GM12878 (cell line): ENCODE results near the gene UAP1. TPM values are rescaled to one million over a fixed set of nuclear protein-coding genes. Genes with fewer than 3 reads are reported as not detected.

ENCODE experiments used
- ATAC-seq: fragments of 200-7000 bp; cut with Tn5 transposase; 3 replicates; pipeline ENCODE4 v1.9.1; 2020; ENCODE audit warnings: mild to moderate bottlenecking, moderate library complexity
- BruUV-seq: library from RNA; stranded (reverse); fragments of 400-500 nt; replicated peaks from 2 replicates; lab custom pipeline; 2021; lab: Mats Ljungman, UMichigan
- CTCF ChIA-PET: fragments of 300-600 bp; sonication (Branson Sonifier 250); formaldehyde crosslinking; extraction: SDS; loops from one replicate; lab custom pipeline; 2021; ENCODE audit warnings: inconsistent platforms; lab: Yijun Ruan, JAX
- POLR2A ChIA-PET: fragments of 350-600 bp; formaldehyde crosslinking; extraction: SDS; loops from one replicate; lab custom pipeline; 2021; ENCODE audit warnings: inconsistent platforms; lab: Charles Lee
- RAD21 ChIA-PET: fragments of 300-600 bp; sonication (Branson Sonifier 250); formaldehyde crosslinking; loops from one replicate; lab custom pipeline; 2023; ENCODE audit warnings: antibody characterized with exemption; ENCODE audit not compliant: unreplicated experiment; lab: Charles Lee
- SMC1A ChIA-PET: fragments of 300-600 bp; sonication (Branson Sonifier 250); formaldehyde crosslinking; loops from one replicate; lab custom pipeline; 2023; ENCODE audit not compliant: unreplicated experiment, uncharacterized antibody; lab: Charles Lee
- DNase-seq: peaks from one replicate; pipeline ENCODE4 v3.0.0-alpha.2; 2011; ENCODE audit warnings: low read depth, low spot score
- FAIRE-seq: peaks from 3 replicates; lab custom pipeline; 2011; peaks lifted over from hg19 to GRCh38; lab: Jason Lieb, UNC
- H2AFZ ChIP-seq: 2 replicates; pipeline ENCODE4 v1.6.0; 2011; ENCODE audit warnings: low read depth, low read length, control low read depth; ENCODE audit not compliant: control insufficient read depth
- H3K27ac ChIP-seq: 2 replicates; pipeline ENCODE4 v1.5.1; 2011; ENCODE audit warnings: control low read depth; ENCODE audit not compliant: control insufficient read depth, insufficient read depth
- H3K27me3 ChIP-seq, 2 experiments: replicated peaks in 1 of 2; 2 replicates each; pipeline versions ENCODE4 v1.6.0 to v1.6.1; 2011; ENCODE audit warnings: low read length in 1 of 2; ENCODE audit not compliant: control insufficient read depth in 2 of 2, insufficient read depth in 2 of 2
- H3K36me3 ChIP-seq, 2 experiments: 2 replicates each; pipeline ENCODE4 v1.5.1; 2011; ENCODE audit warnings: low read length in 1 of 2; ENCODE audit not compliant: control insufficient read depth in 2 of 2, insufficient read depth in 2 of 2
- H3K4me1 ChIP-seq: 2 replicates; pipeline ENCODE4 v1.6.1; 2011; ENCODE audit warnings: mild to moderate bottlenecking, low read length, moderate library complexity, mixed read lengths; ENCODE audit not compliant: control insufficient read depth, insufficient read depth
- H3K4me2 ChIP-seq: 2 replicates; pipeline ENCODE4 v1.6.0; 2011; ENCODE audit warnings: control low read depth; ENCODE audit not compliant: control insufficient read depth, insufficient read depth
- H3K4me3 ChIP-seq: fragments of 200-600 bp; sonication (generic); 2 replicates; pipeline ENCODE4 v1.5.1; 2016
- H3K79me2 ChIP-seq: 2 replicates; pipeline ENCODE4 v1.6.0; 2011; ENCODE audit warnings: low read length; ENCODE audit not compliant: control insufficient read depth, insufficient read depth
- H3K9ac ChIP-seq: 2 replicates; pipeline ENCODE4 v1.8.0; 2011; ENCODE audit warnings: low read length, control low read depth, mixed read lengths; ENCODE audit not compliant: control insufficient read depth, insufficient read depth
- H3K9me3 ChIP-seq: replicated peaks from 3 replicates; pipeline ENCODE4 v1.5.1; 2011; ENCODE audit warnings: mild to moderate bottlenecking, low read length; ENCODE audit not compliant: control insufficient read depth, insufficient read depth
- H4K20me1 ChIP-seq: 2 replicates; pipeline ENCODE4 v1.6.0; 2011; ENCODE audit not compliant: control insufficient read depth, insufficient read depth
- BHLHE40 ChIP-seq, 2 experiments: fragments of 450-650 bp in 1 of 2; IDR thresholded peaks; 2 replicates each; pipeline ENCODE4 v1.6.1; 2011 to 2017; ENCODE audit warnings: low read depth in 2 of 2, borderline replicate concordance in 1 of 2, improper control_type of control experiment in 1 of 2, low read length in 1 of 2, mild to moderate bottlenecking in 1 of 2
- ESRRA ChIP-seq: IDR thresholded peaks from 2 replicates; pipeline ENCODE4 v1.6.1; 2012; ENCODE audit warnings: mild to moderate bottlenecking, low read length, improper control_type of control experiment
- MEF2B ChIP-seq: fragments of 450-650 bp; IDR thresholded peaks from 2 replicates; pipeline ENCODE4 v1.6.1; 2018; ENCODE audit warnings: mild to moderate bottlenecking, moderate library complexity; ENCODE audit not compliant: partially characterized antibody, poor library complexity, severe bottlenecking
- NR2C1 ChIP-seq: fragments of 450-650 bp; IDR thresholded peaks from 2 replicates; pipeline ENCODE4 v1.6.1; 2017; ENCODE audit warnings: antibody characterized with exemption, mild to moderate bottlenecking, moderate library complexity
- NR2F1 ChIP-seq: fragments of 450-650 bp; conservative IDR thresholded peaks from 2 replicates; pipeline ENCODE4 v1.6.1; 2017; ENCODE audit warnings: mild to moderate bottlenecking
- NRF1 ChIP-seq: conservative IDR thresholded peaks from 2 replicates; pipeline ENCODE4 v1.6.1; 2011; ENCODE audit warnings: mild to moderate bottlenecking, low read depth, low read length, improper control_type of control experiment
- SUZ12 ChIP-seq: fragments of 200-600 bp; sonication (generic); IDR thresholded peaks from one replicate; pipeline ENCODE4 v1.6.1; 2018; ENCODE audit warnings: antibody characterized with exemption, mild to moderate bottlenecking; ENCODE audit not compliant: unreplicated experiment
- ZBED1 ChIP-seq: IDR thresholded peaks from 2 replicates; pipeline ENCODE4 v1.6.1; 2016; ENCODE audit warnings: borderline replicate concordance
- ZNF24 ChIP-seq: fragments of 450-650 bp; IDR thresholded peaks from 2 replicates; pipeline ENCODE4 v1.6.1; 2017; ENCODE audit warnings: antibody characterized with exemption, mild to moderate bottlenecking
- WGBS: methylation state at CpG from one replicate; pipeline ENCODE4 v1.1.6; 2016; ENCODE audit warnings: low lambda C conversion rate; ENCODE audit not compliant: insufficient replicate concordance, insufficient coverage; ENCODE audit errors: missing lambda C conversion rate; 5-methylcytosine and 5-hydroxymethylcytosine counted together
- in situ Hi-C: fragments of 300-500 bp; cut with MboI; formaldehyde crosslinking; loops from 9 replicates; pipeline ENCODE4 v1.14.3; 2018; ENCODE audit warnings: mixed read lengths
- intact Hi-C: fragments of 100-400 bp; cut with micrococcal nuclease; formaldehyde crosslinking; loops from one replicate; pipeline ENCODE4 v1.14.2; 2022; ENCODE audit not compliant: unreplicated experiment
- polyA plus RNA-seq, 11 experiments: library from polyadenylated mRNA; depleted of rRNA in 4 of 11; unstranded in 6 of 11; stranded (reverse) in 5 of 11; fragments of >200 nt; fragmentation: Nextera tagmentation in 4 of 11; fragmentation: Illumina TruSeq in 1 of 11; extraction: Ambion mirVana in 4 of 11; extraction: Trizol in 1 of 11; gene quantifications; 1 replicate in 1 of 11; 2 replicates in 10 of 11; pipeline versions ENCODE4 v1.2.1 to v1.2.3, GENCODE V29; 2011 to 2016; ENCODE audit warnings: inconsistent platforms in 2 of 11, missing spikeins in 2 of 11, low read depth in 1 of 11
- total RNA-seq, 4 experiments: library from RNA; depleted of rRNA in 3 of 4; stranded (reverse); fragments of >200 nt in 3 of 4; fragmentation: Illumina TruSeq in 1 of 4; extraction: Trizol in 1 of 4; gene quantifications; 2 replicates each; pipeline versions ENCODE4 v1.2.1 to v1.2.3, GENCODE V29; 2013 to 2021
- TF ChIP-seq, protein P1 (sequence below): fragments of 450-650 bp; IDR thresholded peaks from 2 replicates; pipeline ENCODE4 v1.6.1; 2017; ENCODE audit warnings: mild to moderate bottlenecking, low read depth, inconsistent platforms; ENCODE audit not compliant: poor library complexity, severe bottlenecking
- TF ChIP-seq, protein P2 (sequence below): fragments of 450-650 bp; IDR thresholded peaks from 2 replicates; pipeline ENCODE4 v1.6.1; 2016; ENCODE audit warnings: mild to moderate bottlenecking
- TF ChIP-seq, protein P3 (sequence below): IDR thresholded peaks from 2 replicates; pipeline ENCODE4 v1.6.1; 2011; ENCODE audit warnings: borderline replicate concordance, low read depth, mild to moderate bottlenecking, moderate library complexity, mixed read lengths, low read length; ENCODE audit not compliant: insufficient read depth; ENCODE audit errors: extremely low read length
- TF ChIP-seq, protein P4 (sequence below): fragments of 450-650 bp; formaldehyde crosslinking; IDR thresholded peaks from 2 replicates; pipeline ENCODE4 v1.5.0; 2022; ENCODE audit warnings: mild to moderate bottlenecking, missing genetic modification characterization

Gene UAP1
- total and polyA plus RNA-seq, 10 of the 15 experiments (the other 5 are each of a cell fraction or from before 2014, with no cell fraction given), result 19.2 to 43.0 (median 30.7) TPM

DNA sequence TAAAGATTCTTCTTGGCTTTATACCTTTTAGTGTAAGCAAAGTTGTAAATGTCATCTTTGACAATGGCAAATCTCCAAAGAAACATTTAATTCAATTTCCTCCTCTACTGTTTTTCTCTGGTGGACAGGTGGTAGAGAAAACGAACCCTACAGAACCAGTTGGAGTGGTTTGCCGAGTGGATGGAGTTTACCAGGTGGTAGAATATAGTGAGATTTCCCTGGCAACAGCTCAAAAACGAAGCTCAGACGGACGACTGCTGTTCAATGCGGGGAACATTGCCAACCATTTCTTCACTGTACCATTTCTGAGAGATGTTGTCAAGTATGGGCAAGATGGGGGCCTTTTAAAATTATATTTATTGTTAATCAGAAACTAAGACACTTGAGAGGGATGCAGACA, 25.8 kb downstream of the UAP1 start:
- CTCF ChIA-PET, result interaction anchor here (0.6 to 1.4 kb wide), 3 partner anchors 10 to 27 kb away, joined by 3 to 4 read pairs (median 4); no protein-coding TSS in a partner anchor
- no peak for TF ChIP-seq MEF2B
- TF ChIP-seq, protein P1, sequence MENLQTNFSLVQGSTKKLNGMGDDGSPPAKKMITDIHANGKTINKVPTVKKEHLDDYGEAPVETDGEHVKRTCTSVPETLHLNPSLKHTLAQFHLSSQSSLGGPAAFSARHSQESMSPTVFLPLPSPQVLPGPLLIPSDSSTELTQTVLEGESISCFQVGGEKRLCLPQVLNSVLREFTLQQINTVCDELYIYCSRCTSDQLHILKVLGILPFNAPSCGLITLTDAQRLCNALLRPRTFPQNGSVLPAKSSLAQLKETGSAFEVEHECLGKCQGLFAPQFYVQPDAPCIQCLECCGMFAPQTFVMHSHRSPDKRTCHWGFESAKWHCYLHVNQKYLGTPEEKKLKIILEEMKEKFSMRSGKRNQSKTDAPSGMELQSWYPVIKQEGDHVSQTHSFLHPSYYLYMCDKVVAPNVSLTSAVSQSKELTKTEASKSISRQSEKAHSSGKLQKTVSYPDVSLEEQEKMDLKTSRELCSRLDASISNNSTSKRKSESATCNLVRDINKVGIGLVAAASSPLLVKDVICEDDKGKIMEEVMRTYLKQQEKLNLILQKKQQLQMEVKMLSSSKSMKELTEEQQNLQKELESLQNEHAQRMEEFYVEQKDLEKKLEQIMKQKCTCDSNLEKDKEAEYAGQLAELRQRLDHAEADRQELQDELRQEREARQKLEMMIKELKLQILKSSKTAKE, result no peak
- TF ChIP-seq ZBED1, result no peak
- TF ChIP-seq NR2C1, result no peak
- no peak for TF ChIP-seq SUZ12
- no peak for TF ChIP-seq NRF1
- no peak for TF ChIP-seq ESRRA
- TF ChIP-seq, protein P2, sequence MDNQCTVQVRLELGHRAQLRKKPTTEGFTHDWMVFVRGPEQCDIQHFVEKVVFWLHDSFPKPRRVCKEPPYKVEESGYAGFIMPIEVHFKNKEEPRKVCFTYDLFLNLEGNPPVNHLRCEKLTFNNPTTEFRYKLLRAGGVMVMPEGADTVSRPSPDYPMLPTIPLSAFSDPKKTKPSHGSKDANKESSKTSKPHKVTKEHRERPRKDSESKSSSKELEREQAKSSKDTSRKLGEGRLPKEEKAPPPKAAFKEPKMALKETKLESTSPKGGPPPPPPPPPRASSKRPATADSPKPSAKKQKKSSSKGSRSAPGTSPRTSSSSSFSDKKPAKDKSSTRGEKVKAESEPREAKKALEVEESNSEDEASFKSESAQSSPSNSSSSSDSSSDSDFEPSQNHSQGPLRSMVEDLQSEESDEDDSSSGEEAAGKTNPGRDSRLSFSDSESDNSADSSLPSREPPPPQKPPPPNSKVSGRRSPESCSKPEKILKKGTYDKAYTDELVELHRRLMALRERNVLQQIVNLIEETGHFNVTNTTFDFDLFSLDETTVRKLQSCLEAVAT, result no peak
- TF ChIP-seq, protein P3, sequence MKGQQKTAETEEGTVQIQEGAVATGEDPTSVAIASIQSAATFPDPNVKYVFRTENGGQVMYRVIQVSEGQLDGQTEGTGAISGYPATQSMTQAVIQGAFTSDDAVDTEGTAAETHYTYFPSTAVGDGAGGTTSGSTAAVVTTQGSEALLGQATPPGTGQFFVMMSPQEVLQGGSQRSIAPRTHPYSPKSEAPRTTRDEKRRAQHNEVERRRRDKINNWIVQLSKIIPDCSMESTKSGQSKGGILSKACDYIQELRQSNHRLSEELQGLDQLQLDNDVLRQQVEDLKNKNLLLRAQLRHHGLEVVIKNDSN, result no peak
- no peak for TF ChIP-seq ZNF24
- TF ChIP-seq, protein P4, sequence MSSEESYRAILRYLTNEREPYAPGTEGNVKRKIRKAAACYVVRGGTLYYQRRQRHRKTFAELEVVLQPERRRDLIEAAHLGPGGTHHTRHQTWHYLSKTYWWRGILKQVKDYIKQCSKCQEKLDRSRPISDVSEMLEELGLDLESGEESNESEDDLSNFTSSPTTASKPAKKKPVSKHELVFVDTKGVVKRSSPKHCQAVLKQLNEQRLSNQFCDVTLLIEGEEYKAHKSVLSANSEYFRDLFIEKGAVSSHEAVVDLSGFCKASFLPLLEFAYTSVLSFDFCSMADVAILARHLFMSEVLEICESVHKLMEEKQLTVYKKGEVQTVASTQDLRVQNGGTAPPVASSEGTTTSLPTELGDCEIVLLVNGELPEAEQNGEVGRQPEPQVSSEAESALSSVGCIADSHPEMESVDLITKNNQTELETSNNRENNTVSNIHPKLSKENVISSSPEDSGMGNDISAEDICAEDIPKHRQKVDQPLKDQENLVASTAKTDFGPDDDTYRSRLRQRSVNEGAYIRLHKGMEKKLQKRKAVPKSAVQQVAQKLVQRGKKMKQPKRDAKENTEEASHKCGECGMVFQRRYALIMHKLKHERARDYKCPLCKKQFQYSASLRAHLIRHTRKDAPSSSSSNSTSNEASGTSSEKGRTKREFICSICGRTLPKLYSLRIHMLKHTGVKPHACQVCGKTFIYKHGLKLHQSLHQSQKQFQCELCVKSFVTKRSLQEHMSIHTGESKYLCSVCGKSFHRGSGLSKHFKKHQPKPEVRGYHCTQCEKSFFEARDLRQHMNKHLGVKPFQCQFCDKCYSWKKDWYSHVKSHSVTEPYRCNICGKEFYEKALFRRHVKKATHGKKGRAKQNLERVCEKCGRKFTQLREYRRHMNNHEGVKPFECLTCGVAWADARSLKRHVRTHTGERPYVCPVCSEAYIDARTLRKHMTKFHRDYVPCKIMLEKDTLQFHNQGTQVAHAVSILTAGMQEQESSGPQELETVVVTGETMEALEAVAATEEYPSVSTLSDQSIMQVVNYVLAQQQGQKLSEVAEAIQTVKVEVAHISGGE, result no peak
- no peak for TF ChIP-seq BHLHE40 (IDR thresholded peaks at IDR 0.05; ENCODE audit: borderline replicate concordance in 1 of 2, low read depth in 2 of 2, low read length in 1 of 2)
- no peak for TF ChIP-seq NR2F1

More for the DNA sequence above, 25.8 kb downstream of the UAP1 start:
- H3K4me1 ChIP-seq, result no peaks in the 10 kb centered on the region
- intact Hi-C loops (no loop called here), in situ Hi-C loops (no loop called here)
- no TSS peak for BruUV-seq
- RAD21 ChIA-PET, result interaction anchor here (1.0 kb wide), 2 partner anchors 10 to 114 kb away, joined by 3 read pairs; no protein-coding TSS in a partner anchor
- H3K79me2 ChIP-seq, result no peaks in the 10 kb centered on the region
- no peaks in the 10 kb centered on the region for H3K27me3 ChIP-seq
- peaks cover 0 to 15% of the 10 kb centered on the region in 2 experiments; a peak in 3 of 4 replicates for H3K36me3 ChIP-seq
- SMC1A ChIA-PET, result interaction anchor here (0.7 to 2.1 kb wide), 5 partner anchors 10 to 58 kb away, joined by 3 to 9 read pairs (median 4); no protein-coding TSS in a partner anchor
- H4K20me1 ChIP-seq, result no peaks in the 10 kb centered on the region
- no peak overlapping the region for H3K4me2 ChIP-seq
- no peak for FAIRE-seq
- DNase-seq, result no peak
- 97% methylated on average over 6 of the region's 6 CpGs for WGBS
- POLR2A ChIA-PET, result no interaction called here
- no peaks in the 10 kb centered on the region for H3K9me3 ChIP-seq
- ATAC-seq, result no peak
- no peak overlapping the region for H2AFZ ChIP-seq
- no peak overlapping the region for H3K4me3 ChIP-seq
- no peak overlapping the region for H3K9ac ChIP-seq
- H3K27ac ChIP-seq, result no peak overlapping the region
